HEK293 (cell line): ENCODE results near the gene CAMP.

Experiments used
- ZNF391 ChIP-seq: fragments of 450-650 bp; formaldehyde crosslinking; IDR thresholded peaks from 2 replicates; pipeline ENCODE4 v1.5.1; 2016; ENCODE audit warnings: low read depth, missing biosample characterization, missing genetic modification characterization, borderline replicate concordance
- TF ChIP-seq, protein P1 (sequence below): fragments of 450-650 bp; formaldehyde crosslinking; IDR thresholded peaks from 2 replicates; pipeline ENCODE4 v1.5.1; 2016; ENCODE audit warnings: missing biosample characterization, missing genetic modification characterization, low read depth

DNA sequence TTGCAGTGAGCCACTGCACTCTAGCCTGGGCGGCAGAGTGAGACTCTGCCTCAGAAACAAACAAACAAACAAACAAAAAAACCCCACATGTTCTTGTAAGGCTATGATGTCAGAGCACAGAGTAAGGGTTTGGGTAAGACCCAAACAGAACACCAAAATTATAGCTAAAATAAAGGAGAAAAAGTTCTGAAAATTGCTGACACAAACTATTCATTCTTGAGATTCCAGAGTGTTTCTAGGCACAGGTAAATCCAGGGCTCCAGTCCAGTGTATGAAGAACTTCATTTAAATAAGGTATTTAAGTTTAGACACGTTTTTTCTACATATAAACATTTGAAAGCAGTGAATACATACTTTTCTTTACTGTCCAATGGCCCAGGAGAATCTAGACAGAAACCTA, 39.0 kb upstream of the CAMP start:
- no peak for TF ChIP-seq ZNF391 (tag by site-specific recombination)
- TF ChIP-seq, protein P1, sequence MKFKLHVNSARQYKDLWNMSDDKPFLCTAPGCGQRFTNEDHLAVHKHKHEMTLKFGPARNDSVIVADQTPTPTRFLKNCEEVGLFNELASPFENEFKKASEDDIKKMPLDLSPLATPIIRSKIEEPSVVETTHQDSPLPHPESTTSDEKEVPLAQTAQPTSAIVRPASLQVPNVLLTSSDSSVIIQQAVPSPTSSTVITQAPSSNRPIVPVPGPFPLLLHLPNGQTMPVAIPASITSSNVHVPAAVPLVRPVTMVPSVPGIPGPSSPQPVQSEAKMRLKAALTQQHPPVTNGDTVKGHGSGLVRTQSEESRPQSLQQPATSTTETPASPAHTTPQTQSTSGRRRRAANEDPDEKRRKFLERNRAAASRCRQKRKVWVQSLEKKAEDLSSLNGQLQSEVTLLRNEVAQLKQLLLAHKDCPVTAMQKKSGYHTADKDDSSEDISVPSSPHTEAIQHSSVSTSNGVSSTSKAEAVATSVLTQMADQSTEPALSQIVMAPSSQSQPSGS = no peak
